ENCODE data around the gene TMEM132C. TPM values are rescaled to one million over a fixed set of nuclear protein-coding genes. Genes with fewer than 3 reads are reported as not detected.

Gene TMEM132C
- total and polyA plus RNA-seq, 2 experiments from 2014 or later: 10.6 to 16.5 TPM

- peak overlapping the region; percentile 72 for H3K27ac ChIP-seq
- H3K4me2 ChIP-seq: no peak overlapping the region
- H3K27me3 ChIP-seq: no peaks in the 10 kb centered on the region
- no peak overlapping the region for H3K4me3 ChIP-seq
- no peaks in the 10 kb centered on the region for H3K9me3 ChIP-seq (ENCODE audit: low read depth)
- peaks cover 7% of the 10 kb centered on the region for H3K4me1 ChIP-seq (ENCODE audit: insufficient read depth)
- no peaks in the 10 kb centered on the region for H4K20me1 ChIP-seq (ENCODE audit: insufficient read depth, poor library complexity, severe bottlenecking)
- no peaks in the 10 kb centered on the region for H3K79me2 ChIP-seq
- H2AFZ ChIP-seq: no peak overlapping the region
- DNase-seq (ENCODE audit: low spot score): no peak
- H3K9me2 ChIP-seq (replicated peaks; ENCODE audit: insufficient read depth): no peaks in the 10 kb centered on the region
- TF ChIP-seq CTCF (IDR thresholded peaks at IDR 0.05; ENCODE audit: poor library complexity) (no peak), EZH2 (IDR thresholded peaks at IDR 0.05; ENCODE audit: borderline replicate concordance) (no peak), EZH2phosphoT487 (IDR thresholded peaks at IDR 0.05; ENCODE audit: low read depth, severe bottlenecking, unreplicated experiment) (no peak)
- 83% methylated on average over 8 of the region's 8 CpGs for WGBS (ENCODE audit: low lambda C conversion rate, missing lambda C conversion rate)
- no peaks in the 10 kb centered on the region for H3K36me3 ChIP-seq (replicated peaks; ENCODE audit: insufficient read depth, low read depth)
These were observed 460.5 kb downstream of the TMEM132C start for GRCh38 chr12:128727461-128727860.

GRCh38 chr12:128727999-128728398 is 461.0 kb downstream of the TMEM132C start:
- no peaks in the 10 kb centered on the region for H3K9me3 ChIP-seq (ENCODE audit: low read depth)
- H3K4me3 ChIP-seq: no peak overlapping the region
- 74% methylated on average over 4 of the region's 4 CpGs for WGBS (ENCODE audit: low lambda C conversion rate, missing lambda C conversion rate)
- peak; percentile 53 for DNase-seq (ENCODE audit: low spot score)
- H4K20me1 ChIP-seq (ENCODE audit: insufficient read depth, poor library complexity, severe bottlenecking): no peaks in the 10 kb centered on the region
- H3K4me2 ChIP-seq: no peak overlapping the region
- no peaks in the 10 kb centered on the region for H3K79me2 ChIP-seq
- TF ChIP-seq EZH2 (IDR thresholded peaks at IDR 0.05; ENCODE audit: borderline replicate concordance) (no peak), CTCF (IDR thresholded peaks at IDR 0.05; ENCODE audit: poor library complexity) (no peak), EZH2phosphoT487 (IDR thresholded peaks at IDR 0.05; ENCODE audit: low read depth, severe bottlenecking, unreplicated experiment) (no peak)
- H3K9me2 ChIP-seq (replicated peaks; ENCODE audit: insufficient read depth): no peaks in the 10 kb centered on the region
- no peak overlapping the region for H2AFZ ChIP-seq
- H3K36me3 ChIP-seq (replicated peaks; ENCODE audit: insufficient read depth, low read depth): no peaks in the 10 kb centered on the region
- H3K4me1 ChIP-seq (ENCODE audit: insufficient read depth): peaks cover 7% of the 10 kb centered on the region
- no peaks in the 10 kb centered on the region for H3K27me3 ChIP-seq
- H3K27ac ChIP-seq: peak overlapping the region; percentile 72

- no peak overlapping the region for H3K4me2 ChIP-seq
- H3K9me3 ChIP-seq (ENCODE audit: low read depth): no peaks in the 10 kb centered on the region
- H4K20me1 ChIP-seq (ENCODE audit: insufficient read depth, poor library complexity, severe bottlenecking): no peaks in the 10 kb centered on the region
- no peaks in the 10 kb centered on the region for H3K36me3 ChIP-seq (replicated peaks; ENCODE audit: insufficient read depth, low read depth)
- no peak overlapping the region for H3K4me3 ChIP-seq
- no peaks in the 10 kb centered on the region for H3K79me2 ChIP-seq
- 82% methylated on average over 8 of the region's 8 CpGs for WGBS (ENCODE audit: low lambda C conversion rate, missing lambda C conversion rate)
- no peaks in the 10 kb centered on the region for H3K27me3 ChIP-seq
- DNase-seq (ENCODE audit: low spot score): peak; percentile 31
- no peaks in the 10 kb centered on the region for H3K9me2 ChIP-seq (replicated peaks; ENCODE audit: insufficient read depth)
- H3K27ac ChIP-seq: no peak overlapping the region
- peaks cover 7% of the 10 kb centered on the region for H3K4me1 ChIP-seq (ENCODE audit: insufficient read depth)
- TF ChIP-seq CTCF (IDR thresholded peaks at IDR 0.05; ENCODE audit: poor library complexity): no peak
- TF ChIP-seq EZH2 (IDR thresholded peaks at IDR 0.05; ENCODE audit: borderline replicate concordance): no peak
- no peak for TF ChIP-seq EZH2phosphoT487 (IDR thresholded peaks at IDR 0.05; ENCODE audit: low read depth, severe bottlenecking, unreplicated experiment)
- no peak overlapping the region for H2AFZ ChIP-seq
These were observed 462.7 kb downstream of the TMEM132C start for GRCh38 chr12:128729628-128730121.
